MM.1S (cell line): ENCODE measurements around the gene ZNG1C.
"Not testable (repeated sequence)": the region's sequence is repeated elsewhere in the genome, so short reads cannot be mapped to it uniquely, and the experiment has no call there.

Experiments used
- DNase-seq: peaks from one replicate; pipeline ENCODE4 v3.0.0-alpha.2; 2015
- H2AFZ ChIP-seq: fragments of 300-600 bp; sonication (generic); 2 replicates; pipeline ENCODE4 v1.6.0; 2016; ENCODE audit warnings: antibody characterized with exemption, low read length
- H3F3A ChIP-seq: fragments of 300-600 bp; sonication (generic); 2 replicates; pipeline ENCODE4 v1.6.1; 2016; ENCODE audit warnings: mild to moderate bottlenecking, antibody characterized with exemption, low read length, moderate library complexity, mixed read lengths; ENCODE audit not compliant: insufficient read depth
- H3K27ac ChIP-seq: fragments of 300-600 bp; sonication (generic); 2 replicates; pipeline ENCODE4 v1.5.1; 2016; ENCODE audit warnings: mild to moderate bottlenecking, low read length
- H3K27me3 ChIP-seq: fragments of 300-600 bp; sonication (generic); replicated peaks from 2 replicates; pipeline ENCODE4 v1.6.0; 2016; ENCODE audit warnings: low read length; ENCODE audit not compliant: insufficient read depth
- H3K36me3 ChIP-seq: fragments of 300-600 bp; sonication (generic); replicated peaks from 2 replicates; pipeline ENCODE4 v1.6.1; 2016; ENCODE audit warnings: mild to moderate bottlenecking, low read length, mixed read lengths; ENCODE audit not compliant: insufficient read depth
- H3K4me1 ChIP-seq: fragments of 300-600 bp; sonication (generic); 2 replicates; pipeline ENCODE4 v1.6.1; 2016; ENCODE audit warnings: low read length, mixed read lengths
- H3K4me2 ChIP-seq: fragments of 300-600 bp; sonication (generic); 2 replicates; pipeline ENCODE4 v1.6.0; 2016; ENCODE audit warnings: low read depth, low read length
- H3K4me3 ChIP-seq: fragments of 300-600 bp; sonication (generic); 2 replicates; pipeline ENCODE4 v1.5.1; 2016; ENCODE audit warnings: low read length, mixed read lengths
- H3K79me2 ChIP-seq: fragments of 300-600 bp; sonication (generic); 2 replicates; pipeline ENCODE4 v1.6.1; 2016; ENCODE audit warnings: mixed run types, low read length, mixed read lengths
- H3K9ac ChIP-seq: fragments of 300-600 bp; sonication (generic); 2 replicates; pipeline ENCODE4 v1.6.1; 2016; ENCODE audit warnings: low read length, mixed read lengths
- H3K9me2 ChIP-seq: fragments of 300-600 bp; sonication (generic); replicated peaks from 2 replicates; pipeline ENCODE4 v1.6.1; 2016; ENCODE audit warnings: mild to moderate bottlenecking, low read length, mixed read lengths; ENCODE audit not compliant: insufficient read depth
- H3K9me3 ChIP-seq: fragments of 300-600 bp; sonication (generic); replicated peaks from 2 replicates; pipeline ENCODE4 v1.6.1; 2016; ENCODE audit warnings: mild to moderate bottlenecking, low read length, mixed read lengths; ENCODE audit not compliant: insufficient read depth
- H4K20me1 ChIP-seq: fragments of 300-600 bp; sonication (generic); 2 replicates; pipeline ENCODE4 v1.6.1; 2016; ENCODE audit warnings: mild to moderate bottlenecking, low read length, moderate library complexity, mixed read lengths; ENCODE audit not compliant: insufficient read depth

The ZNG1C gene

DNA sequence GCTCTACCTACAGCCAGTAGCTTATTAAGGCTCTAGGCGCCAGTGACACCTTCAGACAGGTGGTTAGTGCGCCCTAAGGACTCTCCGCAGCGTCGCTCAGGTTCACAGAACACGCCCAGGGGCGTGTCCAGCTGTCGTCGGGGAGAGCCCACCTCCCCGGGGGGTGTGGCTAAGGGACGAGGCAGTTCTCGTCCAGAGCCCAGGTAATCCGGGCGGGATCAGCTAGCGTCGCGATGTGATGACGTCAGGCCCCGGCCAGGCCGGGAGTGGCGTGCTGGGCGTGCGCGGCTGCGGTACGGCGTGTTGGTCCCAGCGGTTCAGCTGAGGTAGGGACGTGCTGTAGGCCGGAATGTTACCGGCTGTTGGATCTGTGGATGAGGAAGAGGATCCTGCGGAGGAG lies at the start of gene ZNG1C:
Gene ZNG1C, plus strand, starts transcription at position 301 of the 400 bp plus-strand sequence. Its CDS starts 49 bp downstream, at position 350.
- H3K27me3 ChIP-seq, H3K9me3 ChIP-seq, H3K36me3 ChIP-seq, H3K4me2 ChIP-seq, H3K27ac ChIP-seq, H3K79me2 ChIP-seq, H3K9ac ChIP-seq, H3K4me1 ChIP-seq, H2AFZ ChIP-seq, DNase-seq, H3K4me3 ChIP-seq, H4K20me1 ChIP-seq, H3K9me2 ChIP-seq, H3F3A ChIP-seq: not testable (repeated sequence)

DNA sequence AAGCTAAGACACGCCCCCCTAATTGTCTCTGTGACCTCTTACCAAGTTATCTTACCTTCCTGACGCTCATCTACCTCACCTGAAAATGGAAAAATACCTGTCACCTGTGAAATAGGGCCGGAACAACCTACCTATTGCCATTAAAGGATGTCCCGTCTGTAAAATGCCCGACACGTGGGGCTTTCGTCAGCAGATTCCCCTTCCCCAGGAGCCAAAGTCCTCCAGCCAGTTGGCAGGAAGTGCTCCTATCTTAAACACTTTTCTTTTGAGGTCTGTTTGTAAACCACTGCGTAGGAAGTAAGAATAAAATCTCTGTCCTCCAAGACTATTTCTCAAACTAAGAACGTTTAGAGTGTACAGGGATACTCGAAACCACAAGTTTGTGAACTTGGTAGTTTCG lies 654 bp downstream of the ZNG1C start:
- H3K9ac ChIP-seq, H3F3A ChIP-seq, H3K9me2 ChIP-seq, H3K79me2 ChIP-seq, H3K9me3 ChIP-seq, H2AFZ ChIP-seq, H3K4me1 ChIP-seq, H3K36me3 ChIP-seq, H3K4me2 ChIP-seq, H3K4me3 ChIP-seq, H3K27ac ChIP-seq, H4K20me1 ChIP-seq, H3K27me3 ChIP-seq, DNase-seq: not testable (repeated sequence)

DNA sequence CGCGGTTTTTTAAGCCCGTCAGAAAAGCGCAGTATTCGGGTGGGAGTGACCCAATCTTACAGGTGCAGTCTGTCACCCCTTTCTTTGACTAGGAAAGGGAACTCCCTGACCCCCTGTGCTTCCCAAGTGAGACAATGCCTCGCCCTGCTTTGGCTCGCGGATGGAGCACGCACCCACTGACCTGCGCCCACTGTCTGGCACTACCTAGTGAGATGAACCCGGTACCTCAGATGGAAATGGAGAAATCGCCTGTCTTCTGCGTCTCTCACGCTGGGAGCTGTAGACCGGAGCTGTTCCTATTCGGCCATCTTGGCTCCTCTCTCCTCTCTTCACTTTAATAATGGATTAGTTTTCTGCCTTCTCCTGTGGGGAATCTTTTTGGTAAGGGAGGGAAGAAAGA lies 39.3 kb downstream of the ZNG1C start:
- not testable (repeated sequence) for H3K4me3 ChIP-seq, H3K27ac ChIP-seq, H3K4me2 ChIP-seq, H2AFZ ChIP-seq, H3K36me3 ChIP-seq, H3F3A ChIP-seq, H3K9ac ChIP-seq, H3K9me3 ChIP-seq, H4K20me1 ChIP-seq, H3K79me2 ChIP-seq, DNase-seq, H3K9me2 ChIP-seq, H3K27me3 ChIP-seq, H3K4me1 ChIP-seq

GRCh38 chr9:68302567-68302966 lies 60.8 kb downstream of the ZNG1C start, which contains the start of gene FOXD4L3:
Gene FOXD4L3 (plus strand): TSS chr9:68302867. CDS start chr9:68302952, 85 bp downstream.
- not testable (repeated sequence) for H2AFZ ChIP-seq, H3K27me3 ChIP-seq, H3K9ac ChIP-seq, H3K27ac ChIP-seq, H3F3A ChIP-seq, H3K4me3 ChIP-seq, H4K20me1 ChIP-seq, H3K79me2 ChIP-seq, H3K4me1 ChIP-seq, H3K9me3 ChIP-seq, H3K4me2 ChIP-seq, H3K9me2 ChIP-seq, DNase-seq, H3K36me3 ChIP-seq

DNA sequence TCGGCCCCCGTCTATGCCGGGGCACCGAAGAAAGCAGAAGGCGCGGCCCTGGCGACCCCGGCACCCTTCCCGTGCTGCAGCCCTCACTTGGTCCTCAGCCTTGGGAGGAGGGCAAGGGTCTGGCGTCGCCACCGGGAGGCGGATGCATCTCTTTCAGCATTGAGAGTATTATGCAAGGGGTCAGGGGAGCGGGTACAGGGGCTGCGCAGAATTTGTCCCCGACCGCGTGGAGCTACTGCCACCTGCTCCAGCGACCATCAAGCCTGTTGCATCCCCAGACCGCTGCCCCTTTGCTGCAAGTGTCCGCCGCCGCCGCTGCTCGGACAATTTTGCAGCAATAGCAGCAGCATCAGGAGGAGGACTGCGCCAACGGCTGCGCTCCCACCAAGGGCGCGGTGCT lies 62.0 kb downstream of the ZNG1C start:
- H3K79me2 ChIP-seq, H3K36me3 ChIP-seq, H3K4me2 ChIP-seq, H3K27ac ChIP-seq, H3K4me1 ChIP-seq, H3K27me3 ChIP-seq, H4K20me1 ChIP-seq, H3F3A ChIP-seq, H3K4me3 ChIP-seq, H2AFZ ChIP-seq, H3K9me2 ChIP-seq, DNase-seq, H3K9me3 ChIP-seq, H3K9ac ChIP-seq: not testable (repeated sequence)

DNA sequence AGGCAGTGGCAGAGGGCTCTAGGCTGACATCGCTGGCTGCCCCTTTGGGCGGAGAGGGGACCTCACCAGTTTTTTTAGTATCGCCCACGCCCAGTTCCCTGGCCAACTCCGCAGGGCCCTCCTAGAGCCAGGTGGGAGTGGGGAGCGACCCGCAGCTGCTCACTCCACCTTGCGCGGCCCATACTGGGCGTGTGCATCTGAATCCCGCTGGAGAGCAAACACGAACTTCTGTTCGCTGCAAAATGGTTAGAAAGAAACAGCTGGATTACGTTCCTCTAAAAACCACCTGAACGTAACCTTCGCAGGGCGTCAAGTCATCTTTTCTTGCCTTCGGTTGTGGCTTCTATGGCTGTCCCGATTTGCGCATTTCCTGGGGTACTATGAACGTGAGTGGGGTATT lies 62.4 kb downstream of the ZNG1C start:
- H2AFZ ChIP-seq, H4K20me1 ChIP-seq, H3K4me3 ChIP-seq, H3K4me2 ChIP-seq, H3K4me1 ChIP-seq, DNase-seq, H3F3A ChIP-seq, H3K27ac ChIP-seq, H3K9me3 ChIP-seq, H3K27me3 ChIP-seq, H3K9me2 ChIP-seq, H3K36me3 ChIP-seq, H3K9ac ChIP-seq, H3K79me2 ChIP-seq: not testable (repeated sequence)

GRCh38 chr9:68304777-68305176 lies 63.0 kb downstream of the ZNG1C start:
- not testable (repeated sequence) for H3K79me2 ChIP-seq, H3K27ac ChIP-seq, H3K27me3 ChIP-seq, H2AFZ ChIP-seq, H3K9me3 ChIP-seq, H3K4me2 ChIP-seq, H3K4me3 ChIP-seq, H3K4me1 ChIP-seq, H3K9ac ChIP-seq, H4K20me1 ChIP-seq, DNase-seq, H3K36me3 ChIP-seq, H3K9me2 ChIP-seq, H3F3A ChIP-seq

- not testable (repeated sequence) for H3K4me3 ChIP-seq, H3K4me2 ChIP-seq, H3K9me2 ChIP-seq, H3K9me3 ChIP-seq, H3K36me3 ChIP-seq, H2AFZ ChIP-seq, H3K9ac ChIP-seq, H3K79me2 ChIP-seq, H3K27me3 ChIP-seq, H3K27ac ChIP-seq, H3K4me1 ChIP-seq, H4K20me1 ChIP-seq, DNase-seq, H3F3A ChIP-seq
Observed at GRCh38 chr9:68305680-68306285, 64.0 kb downstream of the ZNG1C start.
